ENCODE measurements around the gene ATRAID. TPM values are rescaled to one million over a fixed set of nuclear protein-coding genes. Genes with fewer than 3 reads are reported as not detected.

Gene ATRAID
- total RNA-seq, 2 experiments from 2014 or later, result 84.0 to 92.7 TPM

- Mint-ChIP-seq H3K27me3 (no peaks in the 10 kb centered on the region), H3K4me3 (no peak overlapping the region), H3K27ac (no peak overlapping the region), H3K4me1 (ENCODE audit: low read depth) (peaks cover 49% of the 10 kb centered on the region), H3K36me3 (peaks cover 34% of the 10 kb centered on the region), H3K9me3 (no peaks in the 10 kb centered on the region)
- intact Hi-C loops (cut with micrococcal nuclease), result loop anchor here (5.0 to 10.0 kb wide), 4 partner anchors 128 to 470 kb away; partner anchors contain the start of genes DPYSL5 and KHK
- ChIA-PET POLR2A (no interaction called here), CTCF (no interaction called here)
- no peak for DNase-seq
Measured at GRCh38 chr2:27214941-27215340, 3.1 kb downstream of the ATRAID start.

GRCh38 chr2:27216416-27217137, 4.7 kb downstream of the ATRAID start:
- POLR2A ChIA-PET, result interaction anchor here (1.2 kb wide), 1 partner anchor 10 kb away, joined by 3 read pairs; no protein-coding TSS in a partner anchor
- H3K27me3 Mint-ChIP-seq, result no peaks in the 10 kb centered on the region
- peak overlapping the region; percentile 89 for H3K27ac Mint-ChIP-seq
- H3K4me1 Mint-ChIP-seq (ENCODE audit: low read depth), result peaks cover 47% of the 10 kb centered on the region
- DNase-seq, result no peak
- CTCF ChIA-PET, result interaction anchor here (0.6 to 1.4 kb wide), 2 partner anchors 86 to 120 kb away, joined by 3 to 4 read pairs; no protein-coding TSS in a partner anchor
- intact Hi-C loops (cut with micrococcal nuclease), result loop anchor here (1.0 to 10.0 kb wide), 4 partner anchors 82 to 468 kb away; partner anchors contain the start of genes DPYSL5 and PREB
- peak overlapping the region; percentile 93 for H3K4me3 Mint-ChIP-seq
- H3K36me3 Mint-ChIP-seq, result peaks cover 46% of the 10 kb centered on the region
- no peaks in the 10 kb centered on the region for H3K9me3 Mint-ChIP-seq

- ChIA-PET POLR2A (interaction anchor here (0.9 to 1.2 kb wide), 2 partner anchors 9 to 83 kb away, joined by 3 read pairs; partner anchors contain the start of gene PREB), CTCF (interaction anchor here (0.6 to 1.4 kb wide), 3 partner anchors 85 to 121 kb away, joined by 3 to 5 read pairs (median 4); no protein-coding TSS in a partner anchor)
- peak; percentile 91 for DNase-seq
- H3K27ac Mint-ChIP-seq, result peak within 1 kb of the TSS; percentile 89
- intact Hi-C loops (cut with micrococcal nuclease), result loop anchor here (1.0 to 10.0 kb wide), 4 partner anchors 83 to 467 kb away; partner anchors contain the start of genes DPYSL5 and PREB
- no peaks in the 10 kb centered on the region for H3K27me3 Mint-ChIP-seq
- peaks cover 54% of the 10 kb centered on the region for H3K36me3 Mint-ChIP-seq
- peaks cover 47% of the 10 kb centered on the region for H3K4me1 Mint-ChIP-seq (ENCODE audit: low read depth)
- no peaks in the 10 kb centered on the region for H3K9me3 Mint-ChIP-seq
- peak within 1 kb of the TSS; percentile 93 for H3K4me3 Mint-ChIP-seq
Measured at GRCh38 chr2:27217173-27218121, 5.6 kb downstream of the ATRAID start, which contains the start of gene CAD. Gene CAD (plus strand): TSS chr2:27217369. CDS start chr2:27217552, 183 bp downstream.

- Mint-ChIP-seq H3K4me3 (peak overlapping the region; percentile 93), H3K27me3 (no peaks in the 10 kb centered on the region), H3K36me3 (peaks cover 59% of the 10 kb centered on the region), H3K4me1 (ENCODE audit: low read depth) (peaks cover 38% of the 10 kb centered on the region), H3K9me3 (no peaks in the 10 kb centered on the region), H3K27ac (no peak overlapping the region)
- ChIA-PET CTCF (interaction anchor here (1.2 kb wide), 1 partner anchor 85 kb away, joined by 5 read pairs; no protein-coding TSS in a partner anchor), POLR2A (interaction anchor here (0.9 kb wide), 1 partner anchor 85 kb away, joined by 3 read pairs; the partner anchor contains the start of gene PREB)
- intact Hi-C loops (cut with micrococcal nuclease), result loop anchor here (5.0 to 10.0 kb wide), 3 partner anchors 216 to 466 kb away; partner anchors contain the start of gene DPYSL5
- DNase-seq, result no peak
Measured at GRCh38 chr2:27218614-27219013, 6.8 kb downstream of the ATRAID start.

GRCh38 chr2:27219091-27219490, 7.2 kb downstream of the ATRAID start:
- POLR2A ChIA-PET, result no interaction called here
- Mint-ChIP-seq H3K27ac (no peak overlapping the region), H3K27me3 (no peaks in the 10 kb centered on the region), H3K9me3 (no peaks in the 10 kb centered on the region), H3K4me1 (ENCODE audit: low read depth) (peaks cover 34% of the 10 kb centered on the region), H3K36me3 (peaks cover 57% of the 10 kb centered on the region), H3K4me3 (peak overlapping the region; percentile 93)
- CTCF ChIA-PET, result no interaction called here
- intact Hi-C loops (cut with micrococcal nuclease), result loop anchor here (5.0 to 10.0 kb wide), 3 partner anchors 216 to 466 kb away; partner anchors contain the start of gene DPYSL5
- no peak for DNase-seq

GRCh38 chr2:27220091-27220490, 8.2 kb downstream of the ATRAID start:
- Mint-ChIP-seq H3K4me3 (no peak overlapping the region), H3K27me3 (no peaks in the 10 kb centered on the region), H3K9me3 (no peaks in the 10 kb centered on the region), H3K36me3 (peaks cover 61% of the 10 kb centered on the region), H3K4me1 (ENCODE audit: low read depth) (peaks cover 32% of the 10 kb centered on the region), H3K27ac (no peak overlapping the region)
- ChIA-PET POLR2A (no interaction called here), CTCF (interaction anchor here (1.3 kb wide), 1 partner anchor 60 kb away, joined by 4 read pairs; no protein-coding TSS in a partner anchor)
- intact Hi-C loops (cut with micrococcal nuclease), result no loop called here
- DNase-seq, result no peak

- no peak overlapping the region for H3K4me3 Mint-ChIP-seq
- no peak overlapping the region for H3K27ac Mint-ChIP-seq
- peaks cover 65% of the 10 kb centered on the region for H3K36me3 Mint-ChIP-seq
- ChIA-PET POLR2A (interaction anchor here (0.9 to 1.1 kb wide), 2 partner anchors 10 to 119 kb away, joined by 3 read pairs; no protein-coding TSS in a partner anchor), CTCF (no interaction called here)
- no peaks in the 10 kb centered on the region for H3K9me3 Mint-ChIP-seq
- no peaks in the 10 kb centered on the region for H3K27me3 Mint-ChIP-seq
- no peak for DNase-seq
- peaks cover 32% of the 10 kb centered on the region for H3K4me1 Mint-ChIP-seq (ENCODE audit: low read depth)
- intact Hi-C loops (cut with micrococcal nuclease), result no loop called here
Measured at GRCh38 chr2:27221166-27221565, 9.3 kb downstream of the ATRAID start.

- intact Hi-C loops (cut with micrococcal nuclease), result no loop called here
- ChIA-PET POLR2A (no interaction called here), CTCF (interaction anchor here (1.1 to 1.7 kb wide), 2 partner anchors 57 to 81 kb away, joined by 3 to 4 read pairs; no protein-coding TSS in a partner anchor)
- no peaks in the 10 kb centered on the region for H3K9me3 Mint-ChIP-seq
- H3K27me3 Mint-ChIP-seq, result no peaks in the 10 kb centered on the region
- H3K27ac Mint-ChIP-seq, result no peak overlapping the region
- peaks cover 68% of the 10 kb centered on the region for H3K36me3 Mint-ChIP-seq
- peaks cover 24% of the 10 kb centered on the region for H3K4me1 Mint-ChIP-seq (ENCODE audit: low read depth)
- DNase-seq, result no peak
- H3K4me3 Mint-ChIP-seq, result no peak overlapping the region
Measured at GRCh38 chr2:27222407-27222806, 10.6 kb downstream of the ATRAID start.

GRCh38 chr2:27223416-27223815, 11.6 kb downstream of the ATRAID start:
- peaks cover 66% of the 10 kb centered on the region for H3K36me3 Mint-ChIP-seq
- no peak overlapping the region for H3K27ac Mint-ChIP-seq
- no peak overlapping the region for H3K4me3 Mint-ChIP-seq
- ChIA-PET CTCF (interaction anchor here (1.0 to 1.7 kb wide), 2 partner anchors 56 to 80 kb away, joined by 3 to 4 read pairs; no protein-coding TSS in a partner anchor), POLR2A (interaction anchor here (0.6 kb wide), 1 partner anchor 11 kb away, joined by 3 read pairs; no protein-coding TSS in a partner anchor)
- H3K4me1 Mint-ChIP-seq (ENCODE audit: low read depth), result peaks cover 18% of the 10 kb centered on the region
- DNase-seq, result no peak
- no peaks in the 10 kb centered on the region for H3K9me3 Mint-ChIP-seq
- no peaks in the 10 kb centered on the region for H3K27me3 Mint-ChIP-seq
- intact Hi-C loops (cut with micrococcal nuclease), result no loop called here

GRCh38 chr2:27225526-27225925, 13.7 kb downstream of the ATRAID start:
- Mint-ChIP-seq H3K27ac (no peak overlapping the region), H3K4me3 (no peak overlapping the region), H3K27me3 (no peaks in the 10 kb centered on the region), H3K9me3 (no peaks in the 10 kb centered on the region), H3K4me1 (ENCODE audit: low read depth) (peaks cover 5% of the 10 kb centered on the region), H3K36me3 (peaks cover 55% of the 10 kb centered on the region)
- CTCF ChIA-PET, result no interaction called here
- no peak for DNase-seq
- POLR2A ChIA-PET, result interaction anchor here (1.1 kb wide), 1 partner anchor 23 kb away, joined by 5 read pairs; no protein-coding TSS in a partner anchor
- intact Hi-C loops (cut with micrococcal nuclease), result no loop called here

- Mint-ChIP-seq H3K4me1 (ENCODE audit: low read depth) (no peaks in the 10 kb centered on the region), H3K9me3 (no peaks in the 10 kb centered on the region), H3K36me3 (peaks cover 54% of the 10 kb centered on the region), H3K27ac (no peak overlapping the region), H3K27me3 (no peaks in the 10 kb centered on the region), H3K4me3 (no peak overlapping the region)
- POLR2A ChIA-PET, result no interaction called here
- DNase-seq, result no peak
- CTCF ChIA-PET, result no interaction called here
- intact Hi-C loops (cut with micrococcal nuclease), result no loop called here
Measured at GRCh38 chr2:27227501-27227900, 15.7 kb downstream of the ATRAID start.
